Ovary (tissue), 3 donors: Measurements from ENCODE around the gene GDAP2.

ENCODE experiments used
- CTCF ChIP-seq, 3 donors: fragments of 450-650 bp in 2 of 3; fragments of 200-600 bp in 1 of 3; IDR thresholded peaks; one replicate each; pipeline versions ENCODE4 v1.5.1 to v1.8.0; 2016 to 2022; ENCODE audit warnings: antibody characterized with exemption in 3 of 3, mild to moderate bottlenecking in 1 of 3
- EP300 ChIP-seq: sonication (generic); formaldehyde crosslinking; IDR thresholded peaks from one replicate; pipeline ENCODE4 v1.6.1; 2017; ENCODE audit warnings: antibody characterized with exemption
- POLR2A ChIP-seq: fragments of 450-650 bp; IDR thresholded peaks from one replicate; pipeline ENCODE4 v1.6.1; 2017; ENCODE audit warnings: antibody characterized with exemption, mild to moderate bottlenecking, moderate library complexity
- donor health status: DM: no; HTN: no; CAD: no.

- TF ChIP-seq CTCF (IDR thresholded peaks at IDR 0.05) (no peak), POLR2A (no peak), EP300 (no peak)
Observed at GRCh38 chr1:117834416-117834815, 95.0 kb downstream of the GDAP2 start.
